ENCODE results near the gene CMTR1. TPM values are rescaled to one million over a fixed set of nuclear protein-coding genes. Genes with fewer than 3 reads are reported as not detected.
A peak's percentile ranks its signal among the peaks of the same experiment; 100 is the strongest.

CMTR1 gene
- total RNA-seq, 1 experiment from 2014 or later = 37.7 TPM

GRCh38 chr6:37506479-37506878 lies 73.5 kb downstream of the CMTR1 start:
- intact Hi-C loops (cut with micrococcal nuclease; ENCODE audit: unreplicated experiment) (no loop called here), in situ Hi-C loops (cut with HindIII; ENCODE audit: low pct_unique_long_range_greater_than_20kb, low sequenced_read_pairs) (no loop called here)
- no peak for ATAC-seq
- no peaks in the 10 kb centered on the region for H3K36me3 ChIP-seq (ENCODE audit: control insufficient read depth, insufficient read depth, low read length)
- no peak for DNase-seq (ENCODE audit: low read depth, low spot score)
- BruUV-seq (replicated peaks) = no TSS peak
- H3K27ac ChIP-seq (ENCODE audit: low read length) = peak overlapping the region; percentile 74
- ChIA-PET POLR2A (interaction anchor here (0.6 kb wide), 1 partner anchor 637 kb away, joined by 3 read pairs; no protein-coding TSS in a partner anchor), CTCF (interaction anchor here (1.6 kb wide), 1 partner anchor 10 kb away, joined by 3 read pairs; no protein-coding TSS in a partner anchor)
- TF ChIP-seq REST (IDR thresholded peaks at IDR 0.05; ENCODE audit: insufficient read depth in 1 of 2, low read depth in 2 of 2, low read length in 1 of 2) = no peak
- no peaks in the 10 kb centered on the region for H3K27me3 ChIP-seq (ENCODE audit: control insufficient read depth, insufficient read depth, low read length)
- no peaks in the 10 kb centered on the region for H3K9me3 ChIP-seq (ENCODE audit: control insufficient read depth, insufficient read depth, low read depth, low read length)
- peaks cover 10% of the 10 kb centered on the region for H3K4me1 ChIP-seq (ENCODE audit: control insufficient read depth, insufficient read depth, low read length)
- no peak overlapping the region for H3K4me3 ChIP-seq (ENCODE audit: low read depth in 2 of 2, low read length in 2 of 2)

GRCh38 chr6:37507077-37507476 lies 74.1 kb downstream of the CMTR1 start:
- POLR2A ChIA-PET = interaction anchor here (0.6 kb wide), 1 partner anchor 637 kb away, joined by 3 read pairs; no protein-coding TSS in a partner anchor
- no peaks in the 10 kb centered on the region for H3K9me3 ChIP-seq (ENCODE audit: control insufficient read depth, insufficient read depth, low read depth, low read length)
- H3K36me3 ChIP-seq (ENCODE audit: control insufficient read depth, insufficient read depth, low read length) = no peaks in the 10 kb centered on the region
- BruUV-seq (replicated peaks) = no TSS peak
- TF ChIP-seq TCF7L2 (IDR thresholded peaks at IDR 0.05; ENCODE audit: low read depth, low read length) = no peak
- in situ Hi-C loops (cut with HindIII; ENCODE audit: low pct_unique_long_range_greater_than_20kb, low sequenced_read_pairs) = no loop called here
- H3K27me3 ChIP-seq (ENCODE audit: control insufficient read depth, insufficient read depth, low read length) = no peaks in the 10 kb centered on the region
- intact Hi-C loops (cut with micrococcal nuclease; ENCODE audit: unreplicated experiment) = no loop called here
- CTCF ChIA-PET = interaction anchor here (1.6 kb wide), 1 partner anchor 9 kb away, joined by 3 read pairs; no protein-coding TSS in a partner anchor
- ATAC-seq (no peak), DNase-seq (ENCODE audit: low read depth, low spot score) (no peak)
- peaks cover 15% of the 10 kb centered on the region for H3K4me1 ChIP-seq (ENCODE audit: control insufficient read depth, insufficient read depth, low read length)
- H3K27ac ChIP-seq (ENCODE audit: low read length) = peak overlapping the region; percentile 74; the same call in 1 of the 2 replicates
- no peak overlapping the region for H3K4me3 ChIP-seq (ENCODE audit: low read depth in 2 of 2, low read length in 2 of 2)

GRCh38 chr6:37507690-37508421 lies 74.8 kb downstream of the CMTR1 start:
- POLR2A ChIA-PET = interaction anchor here (0.6 kb wide), 1 partner anchor 496 kb away, joined by 10 read pairs; no protein-coding TSS in a partner anchor
- CTCF ChIA-PET = no interaction called here
- intact Hi-C loops (cut with micrococcal nuclease; ENCODE audit: unreplicated experiment) (no loop called here), in situ Hi-C loops (cut with HindIII; ENCODE audit: low pct_unique_long_range_greater_than_20kb, low sequenced_read_pairs) (no loop called here)
- peak overlapping the region; percentile 52; the same call in 1 of the 2 replicates for H3K27ac ChIP-seq (ENCODE audit: low read length)
- BruUV-seq (replicated peaks) = no TSS peak
- DNase-seq (ENCODE audit: low read depth, low spot score) (no peak), ATAC-seq (no peak)
- no peaks in the 10 kb centered on the region for H3K9me3 ChIP-seq (ENCODE audit: control insufficient read depth, insufficient read depth, low read depth, low read length)
- TF ChIP-seq SIN3A (IDR thresholded peaks at IDR 0.05; ENCODE audit: borderline replicate concordance, insufficient read depth, low read depth, low read length) (no peak), TCF7L2 (IDR thresholded peaks at IDR 0.05; ENCODE audit: low read depth, low read length) (no peak), POLR2AphosphoS5 (IDR thresholded peaks at IDR 0.05; ENCODE audit: low read depth, low read length) (no peak), REST (IDR thresholded peaks at IDR 0.05; ENCODE audit: insufficient read depth in 1 of 2, low read depth in 2 of 2, low read length in 1 of 2) (no peak)
- H3K36me3 ChIP-seq (ENCODE audit: control insufficient read depth, insufficient read depth, low read length) = no peaks in the 10 kb centered on the region
- no peaks in the 10 kb centered on the region for H3K27me3 ChIP-seq (ENCODE audit: control insufficient read depth, insufficient read depth, low read length)
- H3K4me3 ChIP-seq (ENCODE audit: low read depth in 2 of 2, low read length in 2 of 2) = no peak overlapping the region
- peaks cover 23% of the 10 kb centered on the region for H3K4me1 ChIP-seq (ENCODE audit: control insufficient read depth, insufficient read depth, low read length)

All from Panc1 (cell line).